ENCODE results near the gene SLC38A9.

SLC38A9 gene

GRCh38 chr5:55645304-55645703 lies 66.8 kb downstream of the SLC38A9 start:
- DNase-seq: no peak

- no peak for DNase-seq
These were observed 73.7 kb downstream of the SLC38A9 start for GRCh38 chr5:55638455-55638854.

GRCh38 chr5:55638051-55638450 lies 74.1 kb downstream of the SLC38A9 start:
- no peak for DNase-seq

- DNase-seq: no peak
These were observed 75.4 kb downstream of the SLC38A9 start for GRCh38 chr5:55636683-55637082.

- peak; percentile 52 to 58 for DNase-seq
These were observed 75.9 kb downstream of the SLC38A9 start for GRCh38 chr5:55636177-55636576.

- no peak for DNase-seq
These were observed 77.3 kb downstream of the SLC38A9 start for GRCh38 chr5:55634866-55635265.

GRCh38 chr5:55634209-55634805 lies 77.8 kb downstream of the SLC38A9 start:
- DNase-seq: no peak

GRCh38 chr5:55633574-55634208 lies 78.4 kb downstream of the SLC38A9 start:
- peak; percentile 66 to 76 for DNase-seq

GRCh38 chr5:55629815-55630214 lies 82.3 kb downstream of the SLC38A9 start:
- DNase-seq: no peak

- no peak for DNase-seq
These were observed 85.3 kb downstream of the SLC38A9 start for GRCh38 chr5:55626790-55627189.

GRCh38 chr5:55625913-55626312 lies 86.2 kb downstream of the SLC38A9 start:
- no peak for DNase-seq

GRCh38 chr5:55625589-55625909 lies 86.6 kb downstream of the SLC38A9 start:
- no peak for DNase-seq

GRCh38 chr5:55624841-55625588 lies 87.1 kb downstream of the SLC38A9 start:
- DNase-seq: no peak

- DNase-seq: no peak
These were observed 88.3 kb downstream of the SLC38A9 start for GRCh38 chr5:55623789-55624188.

- no peak for DNase-seq
These were observed 89.7 kb downstream of the SLC38A9 start for GRCh38 chr5:55622460-55622859.

- no peak for DNase-seq
These were observed 90.9 kb downstream of the SLC38A9 start for GRCh38 chr5:55621229-55621628.

GRCh38 chr5:55620766-55621160 lies 91.4 kb downstream of the SLC38A9 start:
- no peak for DNase-seq

- DNase-seq: no peak
These were observed 91.9 kb downstream of the SLC38A9 start for GRCh38 chr5:55620009-55620765.

GRCh38 chr5:55618318-55618717 lies 93.8 kb downstream of the SLC38A9 start:
- DNase-seq: no peak

- no peak for DNase-seq
These were observed 98.8 kb downstream of the SLC38A9 start for GRCh38 chr5:55613112-55613868.

GRCh38 chr5:55610542-55610941 lies 101.6 kb downstream of the SLC38A9 start:
- DNase-seq: no peak

- no peak for DNase-seq
These were observed 102.7 kb downstream of the SLC38A9 start for GRCh38 chr5:55609413-55609812.
